Inferior parietal cortex (tissue), 1 donor: ENCODE measurements around the gene KIRREL1.

Experiments
- DNase-seq: peaks from one replicate; pipeline ENCODE4 v3.0.0-alpha.2; 2016; ENCODE audit errors: extremely low spot score

The KIRREL1 gene

DNA sequence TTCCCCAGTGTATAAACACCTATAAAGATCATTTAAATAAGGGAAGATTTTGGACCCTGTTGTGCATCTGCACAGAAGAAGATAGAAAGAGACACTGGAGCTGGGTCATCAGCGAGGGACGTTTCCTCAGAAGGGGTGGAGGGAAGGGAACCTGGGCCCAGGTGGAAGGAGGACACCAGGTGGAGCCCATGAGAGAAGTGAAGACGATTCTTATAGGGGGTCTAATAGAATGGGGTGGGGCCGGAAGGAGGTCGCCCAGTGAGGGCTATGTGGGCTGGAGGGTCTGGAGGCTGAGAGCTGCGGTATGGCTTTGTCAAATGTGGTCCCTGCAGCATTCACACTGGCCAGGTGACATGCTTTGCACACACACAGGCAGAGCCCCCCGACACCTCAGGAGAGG lies 13.7 kb downstream of the KIRREL1 start:
- DNase-seq: no peak

DNA sequence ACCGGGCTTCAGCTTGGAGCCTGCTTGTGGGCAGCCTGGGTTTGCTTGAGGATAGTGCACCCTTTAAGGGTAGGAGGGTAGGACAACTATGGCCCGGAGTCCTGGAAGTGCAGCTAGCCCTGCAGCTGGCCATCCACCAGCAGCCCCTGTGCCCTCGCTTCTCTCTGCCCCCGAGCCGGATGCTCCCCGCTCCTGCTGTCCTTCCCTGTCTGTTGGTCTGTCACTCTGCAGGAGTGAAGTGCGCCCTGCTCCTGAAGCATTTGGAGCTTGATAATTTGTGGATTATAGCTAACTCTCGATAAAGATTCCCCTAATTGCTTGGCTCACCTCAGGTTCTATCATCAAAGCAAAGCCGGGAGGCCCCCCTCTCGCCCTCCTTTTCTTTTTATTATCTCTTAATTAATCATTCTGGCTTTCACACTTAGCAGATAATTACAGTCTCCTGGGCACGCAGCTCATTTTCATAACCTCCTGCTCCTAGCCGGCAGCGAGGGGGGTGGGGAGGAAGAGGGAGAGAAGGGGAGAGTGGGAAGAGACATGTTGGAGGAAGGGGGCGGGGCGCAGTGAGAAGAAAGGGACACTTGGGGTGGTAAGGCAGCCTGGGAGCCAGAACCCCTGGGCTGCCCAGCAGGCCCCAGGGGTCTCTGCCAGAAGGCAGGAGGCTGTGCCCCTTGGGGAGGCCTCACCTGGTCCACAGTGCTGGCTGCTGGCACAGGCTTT lies 14.4 kb downstream of the KIRREL1 start:
- DNase-seq: no peak

DNA sequence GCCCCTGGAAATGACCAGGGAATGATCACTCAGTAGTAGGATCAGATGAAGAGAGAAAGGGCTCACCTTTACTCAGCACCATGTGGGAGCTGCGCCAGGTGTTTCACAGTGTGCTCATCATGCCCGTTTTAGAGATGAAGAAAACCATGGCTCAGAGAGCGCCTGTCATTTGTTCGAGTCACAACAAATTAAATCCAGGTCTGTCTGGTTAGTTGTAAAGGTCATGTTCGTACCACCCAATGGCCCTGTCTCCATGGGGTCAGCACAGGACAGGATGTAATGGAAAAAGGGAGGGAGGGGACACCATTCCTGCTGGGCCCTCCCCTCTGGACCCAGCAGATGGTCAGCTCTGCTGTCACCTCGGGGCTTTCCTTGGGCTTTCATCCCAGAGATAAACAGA lies 15.2 kb downstream of the KIRREL1 start:
- DNase-seq: no peak

DNA sequence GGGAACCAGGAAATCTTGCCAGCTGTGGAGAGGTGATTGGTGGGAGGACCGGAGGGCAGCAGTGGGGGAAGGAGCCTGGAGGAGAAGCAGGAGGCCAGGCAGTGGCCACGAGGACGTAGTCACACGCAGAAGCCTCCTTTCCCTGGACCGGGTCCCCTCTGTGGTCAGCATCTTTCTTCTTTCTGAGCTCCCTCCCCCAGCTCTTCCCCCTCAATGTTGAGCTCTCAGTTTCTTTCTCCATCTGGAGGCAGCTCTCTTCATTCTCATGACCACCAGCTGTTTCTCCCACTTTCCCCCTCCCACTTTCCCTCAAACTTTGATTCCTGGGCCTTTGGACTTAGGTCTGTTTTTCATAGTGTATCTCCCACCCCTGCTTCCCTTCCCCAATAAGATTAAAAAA lies 18.3 kb downstream of the KIRREL1 start:
- no peak for DNase-seq

DNA sequence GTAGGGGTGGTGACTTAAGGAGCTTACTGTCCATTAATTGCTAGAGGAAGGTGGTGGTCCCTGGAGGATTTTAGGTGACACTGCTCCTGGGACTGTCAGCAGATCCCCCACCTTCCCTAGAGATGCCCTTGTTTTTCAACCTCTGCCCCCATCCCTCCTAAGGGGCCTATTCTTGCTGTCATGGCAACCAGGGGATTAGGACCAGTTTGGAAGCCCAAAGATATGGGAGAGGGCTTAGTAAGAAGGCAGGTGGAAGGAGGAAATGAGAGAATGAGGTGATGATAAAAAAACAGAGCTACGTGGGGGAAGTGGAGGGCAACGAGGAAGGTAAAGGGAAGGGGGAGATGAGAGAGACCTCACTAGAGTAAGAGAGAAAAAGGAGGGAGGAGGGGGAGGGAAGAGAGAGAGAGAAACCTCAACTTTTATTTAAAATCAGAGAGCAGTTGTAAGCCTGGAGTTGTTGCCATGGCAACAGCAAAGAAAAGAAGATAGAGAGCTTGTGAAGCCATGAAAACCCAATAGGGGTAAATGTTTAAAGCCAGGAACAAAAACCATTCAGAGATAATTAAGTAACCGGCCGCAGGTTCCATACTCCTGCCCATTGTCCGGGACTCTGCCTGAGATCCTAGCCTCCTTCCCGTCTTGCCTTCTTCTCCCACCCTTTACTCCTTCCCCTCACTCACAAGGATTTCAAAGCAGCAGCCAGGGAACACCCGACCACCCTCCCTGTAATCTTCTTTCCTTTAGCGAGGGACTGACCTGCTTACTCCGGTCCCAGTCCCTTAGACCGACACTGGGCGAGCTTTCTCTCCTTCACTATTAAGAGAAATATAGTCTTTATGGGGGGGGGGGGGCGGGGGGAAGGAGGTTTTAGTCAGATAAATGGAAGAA lies 20.6 kb downstream of the KIRREL1 start:
- peak; percentile 42 for DNase-seq

DNA sequence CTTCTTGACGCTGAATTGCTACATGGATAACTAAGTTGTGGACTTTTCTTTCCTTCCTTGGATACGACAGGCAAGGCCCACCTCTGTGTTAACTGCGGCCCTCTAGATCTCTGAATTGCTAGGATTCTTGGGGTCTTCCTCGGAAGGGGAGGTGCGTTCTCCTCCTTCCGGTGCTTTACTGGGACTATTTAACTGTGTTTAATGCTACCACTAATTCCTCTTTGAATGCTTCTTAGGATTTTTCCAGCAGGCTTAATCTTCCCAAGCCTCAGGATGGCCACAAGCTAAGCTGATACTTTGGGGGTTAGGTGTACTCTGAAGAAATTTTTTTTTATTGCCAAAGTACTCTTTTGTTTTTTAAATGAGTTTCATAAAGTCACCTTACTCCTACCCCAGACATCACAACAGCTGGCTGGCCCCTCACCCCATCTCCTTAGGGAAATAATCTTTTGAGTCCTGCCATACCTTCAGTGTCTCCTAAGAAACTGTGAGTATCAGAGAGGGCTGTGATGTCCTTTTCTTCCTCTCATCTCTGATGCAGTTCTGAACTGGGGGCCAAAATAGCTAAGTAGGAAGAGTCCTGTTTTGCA lies 21.4 kb downstream of the KIRREL1 start:
- DNase-seq: no peak

DNA sequence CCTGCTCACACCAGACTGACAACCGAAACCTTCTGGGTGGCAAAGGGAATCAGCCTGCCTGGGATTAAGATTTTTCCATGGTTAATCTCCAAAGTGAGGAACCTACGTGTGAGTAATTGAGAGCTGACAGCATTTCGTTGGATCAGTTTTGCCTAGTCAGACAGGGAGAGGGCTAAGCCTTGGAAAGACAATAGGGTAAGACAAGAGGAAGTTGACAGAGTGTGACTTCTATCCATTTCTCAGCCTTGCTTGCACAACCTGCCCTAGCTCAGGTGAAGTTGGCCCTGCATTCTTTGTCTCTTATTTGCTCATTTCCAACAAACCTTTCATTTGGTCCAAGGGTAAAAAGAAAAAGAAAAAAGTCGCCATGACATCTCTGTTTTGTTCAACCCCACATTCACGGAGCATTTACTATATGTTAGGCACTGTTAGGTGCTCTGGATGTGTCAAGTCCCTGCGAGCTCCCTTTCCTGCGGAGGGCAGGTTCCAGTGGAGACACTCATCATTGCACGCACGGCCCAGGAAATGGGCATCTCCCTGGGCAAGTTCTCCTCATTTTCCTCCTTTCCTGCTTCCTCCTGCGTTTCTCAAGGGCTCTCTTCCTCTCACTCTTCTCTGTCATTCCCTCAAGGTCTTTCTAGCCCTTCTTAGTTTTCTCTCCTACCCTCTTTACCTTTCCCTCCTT lies 23.3 kb downstream of the KIRREL1 start:
- DNase-seq: no peak

DNA sequence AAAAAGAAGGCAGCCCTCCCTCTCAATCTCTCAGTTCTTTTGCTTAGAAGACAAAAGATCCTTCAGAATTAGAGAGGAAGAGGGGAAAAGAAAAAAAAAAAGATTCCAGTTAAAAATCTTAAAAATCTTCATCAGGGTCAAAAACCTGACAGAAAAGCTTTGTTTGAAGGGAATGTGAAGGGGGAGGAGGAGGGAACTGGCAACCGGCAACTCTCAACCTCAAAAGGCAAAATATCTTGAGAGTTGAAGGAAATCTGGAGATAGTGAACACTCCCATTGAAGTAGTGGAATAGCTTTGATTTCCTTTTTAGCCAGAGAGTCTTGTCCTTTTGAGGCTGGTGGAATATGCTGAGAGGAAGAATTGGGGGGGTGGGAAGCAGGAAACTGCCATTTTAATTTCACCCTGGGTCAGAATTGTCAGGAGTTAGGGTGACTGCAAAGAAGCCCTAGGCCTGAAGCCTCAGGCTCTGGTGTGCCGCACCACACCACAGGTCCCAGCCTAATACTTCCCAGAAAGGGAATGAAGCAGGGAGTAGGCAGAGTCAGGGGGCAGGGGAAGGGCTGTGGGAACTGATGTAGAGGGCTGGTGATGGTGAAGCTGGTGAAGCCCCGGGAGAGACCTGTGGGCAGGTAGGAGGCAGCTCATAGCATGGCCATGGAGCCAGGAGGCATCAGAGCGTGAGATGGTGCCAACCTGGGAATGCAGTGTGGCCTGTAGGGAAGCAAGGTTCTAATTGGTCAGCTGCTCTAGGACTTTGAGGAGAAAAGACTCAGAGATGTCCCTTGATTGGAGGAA lies 24.6 kb downstream of the KIRREL1 start:
- DNase-seq: no peak

DNA sequence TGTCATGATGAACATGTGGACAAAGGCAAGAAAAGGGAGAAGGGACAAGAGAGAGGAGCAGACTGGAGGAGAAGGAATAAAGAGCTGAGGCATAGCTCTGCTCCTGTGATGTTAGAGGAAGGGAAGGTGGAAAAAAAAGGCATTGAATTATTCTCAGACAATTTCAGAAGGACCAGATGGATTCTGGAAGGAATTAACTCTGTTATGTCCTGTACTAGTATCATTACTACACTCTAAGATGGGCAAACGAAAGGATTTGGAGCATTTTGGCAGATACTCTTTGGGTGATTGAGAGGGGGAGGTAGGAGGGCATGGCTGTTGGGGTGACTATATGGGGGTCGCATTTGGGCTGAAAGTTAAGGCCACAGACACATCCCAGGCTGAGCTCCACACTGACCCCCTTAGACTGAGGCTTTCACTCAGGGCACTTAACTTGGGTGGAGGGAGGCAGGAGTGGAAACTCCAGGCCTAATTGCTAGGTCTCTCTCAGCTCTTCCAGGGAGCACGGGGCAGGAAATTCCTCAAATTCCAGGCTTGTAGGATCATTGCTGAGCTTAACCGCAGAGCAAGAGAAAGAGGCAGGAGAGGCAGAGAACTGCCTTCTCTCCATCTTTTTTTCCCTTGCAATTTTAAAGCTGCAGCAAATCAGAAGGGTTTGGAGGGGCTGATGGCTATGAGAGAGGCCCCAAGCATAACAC lies 25.9 kb downstream of the KIRREL1 start:
- DNase-seq: no peak

DNA sequence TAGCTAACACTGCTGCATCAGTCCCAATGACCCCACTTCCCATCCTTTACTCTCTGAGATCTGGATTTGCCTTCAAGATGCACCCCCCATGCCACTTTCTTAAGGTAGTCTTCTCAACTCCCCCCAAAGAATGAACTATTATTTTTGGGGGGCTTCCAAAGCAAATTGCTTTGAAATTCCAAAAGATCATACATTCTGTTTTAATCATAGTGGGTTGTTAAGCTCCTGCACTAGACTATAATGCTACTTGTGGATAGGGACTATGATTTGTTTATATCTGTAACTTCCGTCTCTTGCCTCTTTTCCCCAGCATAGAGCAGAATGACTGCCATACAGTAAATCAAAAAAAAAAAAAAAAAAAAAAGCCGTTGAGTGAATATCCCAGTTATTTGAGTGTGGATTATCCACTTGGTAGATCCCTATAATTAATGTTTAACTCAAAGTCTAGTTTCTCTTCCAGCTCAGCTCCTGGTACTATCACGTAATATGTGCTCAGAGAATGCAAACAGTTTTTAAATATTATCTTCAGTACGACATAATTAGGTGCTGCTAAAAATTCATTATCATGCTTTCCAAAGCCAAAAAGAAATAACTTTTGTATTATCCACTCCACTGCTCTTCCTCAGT lies 26.9 kb downstream of the KIRREL1 start:
- no peak for DNase-seq

DNA sequence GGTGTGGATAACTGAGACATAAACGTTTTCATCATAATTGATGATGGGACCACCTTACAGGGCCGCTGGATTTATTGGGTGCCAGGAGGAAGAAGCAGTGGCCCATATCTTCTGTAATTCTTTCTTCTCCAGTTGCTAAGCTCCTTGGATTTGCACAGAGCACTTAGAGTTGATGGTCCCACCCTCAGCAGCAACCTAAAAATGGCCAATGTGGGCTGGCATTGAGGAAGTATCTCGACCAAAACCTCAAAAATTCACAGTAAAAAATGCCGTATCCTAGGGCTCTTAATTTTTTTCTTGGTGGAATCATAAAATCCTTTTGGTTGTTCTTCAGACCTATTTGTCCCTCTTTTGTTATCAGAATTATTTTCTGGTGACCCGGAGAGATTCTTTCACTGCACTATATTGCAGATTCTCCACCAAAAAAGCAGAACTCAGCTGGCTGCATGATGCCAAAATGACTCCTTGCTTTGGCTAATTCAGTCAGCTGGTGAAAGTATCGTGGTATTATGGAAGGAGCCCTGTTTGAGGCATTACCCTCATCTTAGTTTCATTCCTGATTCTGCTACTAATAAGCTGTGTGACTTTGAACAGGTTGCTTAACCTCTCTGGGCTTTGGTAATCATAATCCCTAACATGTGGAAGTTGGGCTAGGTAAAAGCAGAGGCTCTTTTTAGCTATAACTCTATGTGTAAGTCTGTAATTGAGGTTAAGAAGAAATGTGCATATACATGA lies 27.6 kb downstream of the KIRREL1 start:
- DNase-seq: no peak

DNA sequence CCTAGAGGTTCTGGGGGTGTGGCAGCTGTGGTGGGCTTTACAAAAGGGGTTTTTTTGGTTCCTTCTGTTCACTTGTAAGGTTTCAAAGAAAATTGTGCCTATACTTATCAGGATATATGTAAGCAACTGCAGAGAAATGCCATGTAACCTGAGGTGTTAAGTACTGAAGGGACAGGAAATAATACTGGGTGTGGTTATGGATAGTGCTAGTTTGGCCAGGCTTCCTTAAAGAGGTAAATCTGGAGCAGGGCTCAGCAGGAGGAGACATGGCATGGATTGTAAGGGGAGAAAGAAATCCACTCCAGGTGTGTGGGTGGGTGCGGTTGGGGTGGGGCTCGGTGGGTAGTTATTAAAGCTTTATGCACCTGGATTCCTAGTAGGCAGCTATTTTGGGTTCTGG lies 28.3 kb downstream of the KIRREL1 start:
- DNase-seq: no peak

DNA sequence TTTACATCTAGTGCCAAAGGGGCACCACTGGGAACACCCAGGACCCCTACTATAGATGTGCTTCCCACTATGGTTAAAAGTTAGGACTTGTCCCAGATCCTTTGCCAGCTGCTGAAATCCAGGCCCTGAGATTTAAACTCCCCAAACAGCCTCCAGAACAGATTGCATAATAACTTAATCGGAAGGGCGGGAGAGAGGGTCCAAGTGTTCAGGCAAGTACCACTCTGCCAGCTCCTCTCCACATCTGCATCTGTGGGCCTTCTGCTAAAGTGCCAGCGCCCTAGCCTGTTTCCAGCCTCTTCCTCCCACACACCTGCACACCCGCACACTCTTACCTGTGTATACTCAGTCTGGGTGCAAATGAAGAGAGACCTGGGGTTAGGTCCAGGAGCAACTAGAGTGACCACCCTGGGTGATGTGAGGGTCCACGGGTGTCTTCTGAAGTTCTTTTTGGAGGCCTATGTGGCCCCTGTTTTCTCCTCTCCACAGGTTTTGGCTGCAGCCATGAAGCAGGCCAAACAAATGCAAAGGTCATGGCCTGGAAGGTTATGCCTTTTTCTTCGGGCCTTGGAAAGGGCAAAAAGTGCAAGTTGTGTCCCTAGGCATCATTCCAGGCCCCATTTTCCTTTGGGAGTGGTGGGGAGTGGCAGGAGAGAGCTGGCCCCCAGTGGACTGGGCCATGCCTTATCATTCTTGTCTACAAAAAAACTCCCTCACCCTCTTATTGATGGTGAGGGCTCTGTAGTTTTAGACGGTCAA lies 29.3 kb downstream of the KIRREL1 start:
- DNase-seq: no peak

DNA sequence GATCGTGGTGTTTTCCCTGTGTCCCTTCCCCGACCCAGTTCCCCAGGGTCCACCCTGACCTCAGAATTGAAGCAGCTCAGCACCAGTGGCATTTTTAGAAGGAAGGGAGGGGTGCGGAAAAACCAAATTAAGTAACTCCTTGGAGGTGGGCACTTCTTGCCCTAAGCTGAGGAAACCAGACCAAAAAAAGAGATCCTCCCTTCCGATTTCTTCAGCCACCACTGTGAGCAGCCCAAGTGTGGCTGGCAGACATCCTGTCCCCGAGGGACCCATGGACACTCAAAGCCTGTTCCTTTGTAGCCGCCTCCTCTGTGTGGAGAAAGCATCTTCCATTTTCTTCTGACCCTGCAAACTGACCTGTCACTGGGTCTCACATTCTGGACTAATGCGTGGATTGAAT lies 31.3 kb downstream of the KIRREL1 start:
- DNase-seq: no peak

DNA sequence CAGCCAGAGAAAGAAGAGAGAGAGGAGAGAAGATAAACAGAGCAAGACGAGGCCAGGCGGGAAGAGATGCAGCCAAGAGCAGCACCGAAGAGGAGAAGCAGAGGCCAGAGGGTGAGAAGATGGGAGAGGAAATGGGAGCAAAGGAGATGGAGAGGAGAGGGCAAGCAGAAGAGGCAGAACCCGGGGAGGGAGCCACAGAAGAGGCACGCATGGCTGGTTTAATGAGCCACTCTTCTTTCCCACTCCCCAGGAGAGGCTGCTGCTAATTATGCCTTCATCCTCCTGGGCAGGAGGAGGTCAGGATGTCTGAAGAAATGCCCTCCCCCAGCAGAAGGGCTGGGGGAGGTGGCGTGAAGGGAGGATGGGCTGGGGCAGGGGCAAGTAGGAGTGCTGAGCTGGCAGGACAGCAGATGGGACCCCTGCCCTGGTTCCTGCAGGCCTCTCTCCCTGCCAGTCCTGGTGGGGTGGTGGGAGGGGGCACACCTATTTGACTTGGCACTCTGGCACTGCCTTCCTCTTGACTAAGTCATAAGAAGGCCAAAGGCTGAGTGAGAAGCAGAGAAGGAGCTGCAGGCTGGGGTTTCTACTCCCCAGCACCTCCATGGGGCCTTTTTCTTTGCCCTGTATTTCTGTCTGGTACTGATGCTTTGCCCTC lies 32.3 kb downstream of the KIRREL1 start:
- DNase-seq: no peak

DNA sequence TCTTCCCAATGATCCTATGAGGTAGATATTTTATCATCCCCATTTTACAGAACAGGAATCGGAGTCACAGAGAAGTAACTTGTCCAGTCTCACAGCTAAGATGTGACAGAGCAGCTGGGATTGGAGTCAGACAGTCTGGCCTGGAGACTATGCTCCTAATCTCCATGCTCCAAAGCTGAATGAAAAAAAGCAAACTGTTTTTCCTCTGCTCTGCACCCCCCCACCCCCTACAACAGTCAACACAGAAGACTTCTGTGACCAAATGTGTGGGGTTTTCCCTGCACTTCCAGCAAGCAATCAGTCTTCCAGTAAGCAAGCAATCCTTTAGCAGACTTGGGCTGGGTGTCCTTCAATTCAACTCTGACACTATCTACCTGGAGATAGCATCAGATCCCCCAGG lies 33.2 kb downstream of the KIRREL1 start:
- no peak for DNase-seq

DNA sequence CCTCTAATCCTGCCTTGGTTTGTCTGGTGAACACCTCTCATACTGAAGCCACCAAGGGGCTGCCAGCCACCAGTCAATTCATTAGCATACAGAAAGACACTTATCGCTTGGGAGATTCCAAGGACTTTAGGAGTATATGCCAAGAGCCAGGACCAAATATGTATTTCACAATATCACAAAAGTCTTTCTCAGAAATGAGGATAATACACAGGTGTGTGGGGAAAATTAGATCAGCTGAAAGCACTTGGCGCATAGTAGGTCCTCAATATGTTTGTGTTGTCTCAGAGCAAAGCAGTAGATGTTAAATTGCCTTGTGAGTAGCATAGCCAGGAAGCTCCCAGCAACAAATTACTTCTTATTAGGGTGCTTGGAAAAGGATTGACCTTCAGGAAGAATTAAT lies 34.1 kb downstream of the KIRREL1 start:
- no peak for DNase-seq

DNA sequence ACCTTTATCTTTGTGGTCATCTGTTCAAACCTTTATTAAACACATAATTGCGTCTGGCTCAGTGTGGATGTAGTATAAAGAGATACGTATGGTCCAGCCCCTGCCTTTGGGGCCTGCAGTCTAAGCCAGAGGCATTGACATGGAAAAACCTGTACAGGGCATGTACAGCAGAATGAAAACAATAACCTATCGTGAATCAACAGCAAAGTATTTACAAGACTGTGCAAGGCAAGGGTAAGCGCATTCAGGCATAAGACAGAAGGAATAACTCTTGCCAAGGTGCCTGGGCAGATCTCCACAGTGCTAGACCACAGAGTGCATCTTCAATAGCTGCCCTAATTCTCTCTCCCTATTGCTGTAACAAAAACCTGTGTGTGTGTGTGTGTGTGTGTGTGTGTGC lies 35.5 kb downstream of the KIRREL1 start:
- no peak for DNase-seq
